Lower leg skin (tissue), 4 donors: ENCODE data around the gene NDUFV1. TPM values are rescaled to one million over a fixed set of nuclear protein-coding genes. Genes with fewer than 3 reads are reported as not detected.

Experiments used
- DNase-seq, 2 donors: peaks; one replicate each; pipeline ENCODE4 v3.0.0-alpha.2; 2019; ENCODE audit warnings: low spot score in 2 of 2
- H3K4me3 ChIP-seq: fragments of 200-600 bp; sonication (generic); 2 replicates; pipeline ENCODE4 v1.5.1; 2017; ENCODE audit warnings: mild to moderate bottlenecking, low read depth; ENCODE audit not compliant: poor library complexity, severe bottlenecking
- CTCF ChIP-seq, 3 donors: fragments of 450-650 bp; IDR thresholded peaks; one replicate each; pipeline ENCODE4 v1.5.1; 2016; ENCODE audit warnings: antibody characterized with exemption in 3 of 3, mild to moderate bottlenecking in 3 of 3, moderate library complexity in 2 of 3
- POLR2A ChIP-seq, 2 donors: fragments of 450-650 bp; IDR thresholded peaks; one replicate each; pipeline ENCODE4 v1.6.1; 2016 to 2017; ENCODE audit warnings: antibody characterized with exemption in 2 of 2, mild to moderate bottlenecking in 1 of 2, moderate library complexity in 1 of 2
- WGBS, 2 donors: methylation state at CpG; one replicate each; pipeline ENCODE4 v1.1.5; 2018; 5-methylcytosine and 5-hydroxymethylcytosine counted together
- intact Hi-C: fragments of 100-400 bp; cut with DNase I; formaldehyde crosslinking; loops from one replicate; pipeline ENCODE4 v1.15.0; 2023; ENCODE audit warnings: low total_unique reads
- total RNA-seq, 4 donors: library from RNA; depleted of rRNA; stranded (reverse); fragments of >200 nt; gene quantifications; one replicate each; pipeline ENCODE4 v1.1.0, GENCODE V29; 2016

Gene NDUFV1
- total RNA-seq, 4 donors from 2014 or later: 238 to 283 (median 269) TPM

GRCh38 chr11:67607507-67607906 lies 771 bp downstream of the NDUFV1 start:
- TF ChIP-seq POLR2A (IDR thresholded peaks at IDR 0.05): no peak
- no peak for TF ChIP-seq CTCF (IDR thresholded peaks at IDR 0.05)
- 43 to 59% methylated on average over 9 of the region's 9 CpGs for WGBS, 2 donors
- intact Hi-C loops: no loop called here
- H3K4me3 ChIP-seq: peak overlapping the region; percentile 79
- DNase-seq: no peak

- no peak overlapping the region for H3K4me3 ChIP-seq
- no peak for DNase-seq
- intact Hi-C loops: no loop called here
- no peak for TF ChIP-seq POLR2A (IDR thresholded peaks at IDR 0.05)
- no peak for TF ChIP-seq CTCF (IDR thresholded peaks at IDR 0.05)
- 91 to 95% methylated on average over 8 of the region's 8 CpGs for WGBS, 2 donors
These were observed 1.8 kb downstream of the NDUFV1 start for GRCh38 chr11:67608486-67608885.

- 91 to 92% methylated on average over 10 of the region's 10 CpGs for WGBS, 2 donors
These were observed 2.6 kb downstream of the NDUFV1 start for GRCh38 chr11:67609316-67609715.

DNA sequence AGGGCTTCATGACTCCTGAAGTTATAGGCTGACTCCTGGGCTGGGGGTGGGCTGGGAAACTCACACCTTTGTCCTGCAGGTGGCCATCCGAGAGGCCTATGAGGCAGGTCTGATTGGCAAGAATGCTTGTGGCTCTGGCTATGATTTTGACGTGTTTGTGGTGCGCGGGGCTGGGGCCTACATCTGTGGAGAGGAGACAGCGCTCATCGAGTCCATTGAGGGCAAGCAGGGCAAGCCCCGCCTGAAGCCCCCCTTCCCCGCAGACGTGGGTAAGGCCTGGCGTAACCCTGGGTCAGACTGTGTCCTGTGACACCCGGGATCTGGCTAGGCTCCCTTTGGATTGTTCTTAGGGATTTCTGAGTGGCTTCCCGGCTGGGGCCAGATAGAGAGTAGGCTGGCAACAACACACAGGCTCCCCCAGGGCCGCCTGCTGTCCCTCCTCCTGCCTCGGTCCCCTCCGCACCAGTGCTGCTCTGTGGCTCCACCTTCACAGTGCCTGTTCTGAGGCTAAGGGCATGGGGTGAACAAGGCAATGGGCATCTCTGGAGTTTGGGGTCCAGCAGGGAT lies 3.6 kb downstream of the NDUFV1 start:
- intact Hi-C loops: no loop called here
- 83 to 89% methylated on average over 12 to 15 of the region's 15 CpGs for WGBS, 2 donors
- TF ChIP-seq CTCF (IDR thresholded peaks at IDR 0.05) (no peak), POLR2A (IDR thresholded peaks at IDR 0.05) (no peak)
- no peak overlapping the region for H3K4me3 ChIP-seq
- no peak for DNase-seq

More at GRCh38 chr11:67609316-67609715, 2.6 kb downstream of the NDUFV1 start:
- intact Hi-C loops: no loop called here
- TF ChIP-seq CTCF (IDR thresholded peaks at IDR 0.05) (no peak), POLR2A (IDR thresholded peaks at IDR 0.05) (no peak)
- DNase-seq: no peak
- H3K4me3 ChIP-seq: no peak overlapping the region

DNA sequence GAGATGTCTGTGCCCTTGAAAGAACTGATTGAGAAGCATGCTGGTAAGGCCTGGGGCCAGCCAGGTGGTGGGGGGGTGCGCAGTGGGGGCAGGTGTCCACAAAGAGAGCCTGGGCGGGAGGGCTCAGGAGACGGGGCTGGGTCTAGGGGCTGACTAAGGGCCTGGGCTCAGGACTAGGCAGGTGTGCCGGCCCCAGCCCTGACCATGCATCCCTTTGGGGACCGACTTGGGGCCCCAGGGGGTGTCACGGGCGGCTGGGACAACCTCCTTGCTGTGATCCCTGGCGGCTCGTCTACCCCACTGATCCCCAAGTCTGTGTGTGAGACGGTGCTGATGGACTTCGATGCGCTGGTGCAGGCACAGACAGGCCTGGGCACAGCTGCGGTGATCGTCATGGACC lies 4.4 kb downstream of the NDUFV1 start:
- 83 to 88% methylated on average over 9 to 14 of the region's 14 CpGs for WGBS, 2 donors

More for the DNA sequence above, 4.4 kb downstream of the NDUFV1 start:
- DNase-seq: no peak
- no peak overlapping the region for H3K4me3 ChIP-seq
- TF ChIP-seq POLR2A (IDR thresholded peaks at IDR 0.05) (no peak), CTCF (IDR thresholded peaks at IDR 0.05) (no peak)
- intact Hi-C loops: no loop called here
